HCT116 (cell line): Measurements from ENCODE around the gene SPOPL. TPM values are rescaled to one million over a fixed set of nuclear protein-coding genes. Genes with fewer than 3 reads are reported as not detected.

Experiments
- ATAC-seq: fragments of 200-7000 bp; cut with Tn5 transposase; 2 replicates; pipeline ENCODE4 v1.9.1; 2020; ENCODE audit warnings: mild to moderate bottlenecking, moderate library complexity
- BruUV-seq: library from RNA; stranded (reverse); fragments of 400-500 nt; replicated peaks from 2 replicates; lab custom pipeline; 2021; lab: Mats Ljungman, UMichigan
- CTCF ChIA-PET: fragments of 300-600 bp; sonication (Branson Sonifier 250); formaldehyde crosslinking; loops from one replicate; lab custom pipeline; 2021; ENCODE audit warnings: antibody characterized with exemption; lab: Charles Lee
- POLR2A ChIA-PET: fragments of 300-600, 350-600 bp; sonication (Branson Sonifier 250); formaldehyde crosslinking; loops from one replicate; lab custom pipeline; 2021; ENCODE audit warnings: antibody characterized with exemption; lab: Charles Lee
- RAD21 ChIA-PET, 2 experiments: fragments of 300-600 bp; sonication (Branson Sonifier 250); formaldehyde crosslinking; loops; one replicate each; lab custom pipeline; 2023; ENCODE audit warnings: low total read pairs in 2 of 2; ENCODE audit not compliant: uncharacterized antibody in 2 of 2, unreplicated experiment in 2 of 2, low non-redundant PET in 1 of 2; lab: Charles Lee
- DNase-seq: peaks from one replicate; pipeline ENCODE4 v3.0.0-alpha.2; 2010; ENCODE audit warnings: low read depth, low spot score
- H2AFZ ChIP-seq: fragments of 200-600 bp; shearing (Covaris generic), sonication (generic); 2 replicates; pipeline ENCODE4 v1.6.1; 2017; ENCODE audit warnings: low read depth, mixed run types, mixed read lengths, antibody characterized with exemption, low read length; ENCODE audit not compliant: poor library complexity, severe bottlenecking
- H3K27ac ChIP-seq: 2 replicates; pipeline ENCODE4 v1.5.1; 2012; ENCODE audit warnings: low read depth, low read length
- H3K27me3 ChIP-seq: fragments of 200-600 bp; sonication (generic); 2 replicates; pipeline ENCODE4 v1.6.1; 2016; ENCODE audit warnings: mixed run types, low read length, mixed read lengths; ENCODE audit not compliant: insufficient read depth
- H3K36me3 ChIP-seq, 2 experiments: fragments of 200-500 bp in 1 of 2; fragments of 200-600 bp in 1 of 2; sonication (Bioruptor generic) in 1 of 2; sonication (generic) in 1 of 2; 2 replicates each; pipeline versions ENCODE4 v1.5.1 to v1.6.1; 2014 to 2016; ENCODE audit warnings: low read length in 2 of 2, inconsistent platforms in 1 of 2, mixed read lengths in 1 of 2, mixed run types in 1 of 2; ENCODE audit not compliant: insufficient read depth in 2 of 2, control insufficient read depth in 1 of 2
- H3K4me1 ChIP-seq, 2 experiments: fragments of 200-600 bp in 1 of 2; sonication (generic) in 1 of 2; 2 replicates each; pipeline versions ENCODE4 v1.5.1 to v1.6.1; 2012 to 2017; ENCODE audit warnings: low read length in 2 of 2, inconsistent platforms in 1 of 2, mild to moderate bottlenecking in 1 of 2, mixed read lengths in 1 of 2, mixed run types in 1 of 2, moderate library complexity in 1 of 2; ENCODE audit not compliant: insufficient read depth in 2 of 2, control insufficient read depth in 1 of 2
- H3K4me2 ChIP-seq: fragments of 200-600 bp; sonication (generic); 2 replicates; pipeline ENCODE4 v1.6.1; 2017; ENCODE audit warnings: mixed run types, low read length, mixed read lengths
- H3K4me3 ChIP-seq, 2 experiments: fragments of 200-600 bp in 1 of 2; sonication (generic) in 1 of 2; replicated peaks in 1 of 2; 2 replicates each; pipeline ENCODE4 v1.5.1; 2011 to 2016; ENCODE audit warnings: low read length in 2 of 2, control low read depth in 1 of 2, low read depth in 1 of 2, mild to moderate bottlenecking in 1 of 2, mixed read lengths in 1 of 2, mixed run types in 1 of 2
- H3K79me2 ChIP-seq: fragments of 200-600 bp; sonication (generic); 2 replicates; pipeline ENCODE4 v1.6.1; 2017; ENCODE audit warnings: mild to moderate bottlenecking, mixed run types, low read length, moderate library complexity, mixed read lengths; ENCODE audit not compliant: insufficient read depth
- H3K9ac ChIP-seq: fragments of 200-600 bp; sonication (generic); 2 replicates; pipeline ENCODE4 v1.6.1; 2016; ENCODE audit warnings: low read length, mixed read lengths
- H3K9me2 ChIP-seq: fragments of 200-600 bp; sonication (generic), shearing (Covaris generic); 2 replicates; pipeline ENCODE4 v1.6.1; 2017; ENCODE audit warnings: mixed run types, mild to moderate bottlenecking, moderate library complexity; ENCODE audit not compliant: insufficient read depth
- H3K9me3 ChIP-seq, 2 experiments: fragments of 200-500 bp in 1 of 2; fragments of 200-600 bp in 1 of 2; sonication (Bioruptor generic) in 1 of 2; sonication (generic) in 1 of 2; 2 replicates each; pipeline ENCODE4 v1.6.1; 2014 to 2017; ENCODE audit warnings: low read length in 2 of 2, mixed read lengths in 2 of 2, inconsistent platforms in 1 of 2, low read depth in 1 of 2, mild to moderate bottlenecking in 1 of 2, mixed run types in 1 of 2, moderate library complexity in 1 of 2; ENCODE audit not compliant: control insufficient read depth in 1 of 2, insufficient read depth in 1 of 2
- H4K20me1 ChIP-seq: fragments of 200-600 bp; sonication (generic), shearing (Covaris generic); 2 replicates; pipeline ENCODE4 v1.6.1; 2017; ENCODE audit warnings: mixed run types, mild to moderate bottlenecking, moderate library complexity; ENCODE audit not compliant: insufficient read depth
- ATF3 ChIP-seq: IDR thresholded peaks from 2 replicates; pipeline ENCODE4 v1.6.1; 2012
- CEBPB ChIP-seq: IDR thresholded peaks from 2 replicates; pipeline ENCODE4 v1.6.1; 2012; ENCODE audit warnings: low read depth
- CTCF ChIP-seq, 3 experiments: fragments of 200-600 bp in 1 of 3; sonication (generic) in 1 of 3; IDR thresholded peaks in 2 of 3; conservative IDR thresholded peaks in 1 of 3; 2 replicates each; pipeline ENCODE4 v1.5.1; 2012 to 2017; ENCODE audit warnings: low read depth in 2 of 3, low read length in 2 of 3, antibody characterized with exemption in 1 of 3, borderline replicate concordance in 1 of 3, control low read depth in 1 of 3, mild to moderate bottlenecking in 1 of 3, mixed read lengths in 1 of 3, mixed run types in 1 of 3, moderate library complexity in 1 of 3; ENCODE audit not compliant: insufficient read depth in 1 of 3
- EGR1 ChIP-seq: IDR thresholded peaks from 2 replicates; pipeline ENCODE4 v1.6.1; 2012; ENCODE audit warnings: low read depth
- ELF1 ChIP-seq: IDR thresholded peaks from 2 replicates; pipeline ENCODE4 v1.6.1; 2012; ENCODE audit warnings: low read depth, borderline replicate concordance
- EZH2 ChIP-seq: fragments of 200-600 bp; sonication (generic); IDR thresholded peaks from 2 replicates; pipeline ENCODE4 v1.6.1; 2017; ENCODE audit warnings: antibody characterized with exemption, mixed run types
- EZH2phosphoT487 ChIP-seq: fragments of 200-600 bp; IDR thresholded peaks from 2 replicates; pipeline ENCODE4 v1.6.1; 2018; ENCODE audit warnings: antibody characterized with exemption, borderline replicate concordance
- FOSL1 ChIP-seq: IDR thresholded peaks from 2 replicates; pipeline ENCODE4 v1.6.1; 2012; ENCODE audit warnings: low read depth
- JUND ChIP-seq: IDR thresholded peaks from 2 replicates; pipeline ENCODE4 v1.6.1; 2012
- MAX ChIP-seq: IDR thresholded peaks from 2 replicates; pipeline ENCODE4 v1.6.1; 2012
- POLR2A ChIP-seq: IDR thresholded peaks from 2 replicates; pipeline ENCODE4 v1.7.0; 2011; ENCODE audit warnings: borderline replicate concordance; ENCODE audit not compliant: insufficient read depth, insufficient read length; ENCODE audit errors: extremely low read depth
- POLR2AphosphoS5 ChIP-seq: IDR thresholded peaks from 2 replicates; pipeline ENCODE4 v1.6.1; 2011; ENCODE audit warnings: mild to moderate bottlenecking, low read depth, low read length, moderate library complexity
- REST ChIP-seq: IDR thresholded peaks from 2 replicates; pipeline ENCODE4 v1.6.1; 2012; ENCODE audit warnings: low read depth
- SP1 ChIP-seq: IDR thresholded peaks from 2 replicates; pipeline ENCODE4 v1.6.1; 2012; ENCODE audit warnings: low read depth
- SRF ChIP-seq: IDR thresholded peaks from 2 replicates; pipeline ENCODE4 v1.6.1; 2012; ENCODE audit warnings: low read depth
- TCF7L2 ChIP-seq: IDR thresholded peaks from 2 replicates; pipeline ENCODE4 v1.7.0; 2011; ENCODE audit warnings: borderline replicate concordance, inconsistent platforms; ENCODE audit not compliant: insufficient read depth, insufficient read length; ENCODE audit errors: extremely low read depth
- YY1 ChIP-seq: IDR thresholded peaks from 2 replicates; pipeline ENCODE4 v1.6.1; 2011; ENCODE audit warnings: low read length, low read depth, moderate library complexity, mild to moderate bottlenecking; ENCODE audit not compliant: insufficient replicate concordance; ENCODE audit errors: extremely low read depth
- ZFX ChIP-seq: fragments of 450-650 bp; IDR thresholded peaks from 2 replicates; pipeline ENCODE4 v1.6.1; 2017
- ZNF274 ChIP-seq: fragments of 200-500 bp; sonication (Bioruptor generic); IDR thresholded peaks from 2 replicates; pipeline ENCODE4 v1.6.1; 2014; ENCODE audit warnings: mild to moderate bottlenecking, low read depth, low read length, inconsistent platforms
- intact Hi-C: fragments of 100-400 bp; cut with micrococcal nuclease; formaldehyde crosslinking; loops from 2 replicates; pipeline ENCODE4 v1.10.0; 2022
- total RNA-seq: library from RNA; stranded (reverse); gene quantifications from one replicate; pipeline ENCODE4 v1.2.1, GENCODE V29; 2021; ENCODE audit not compliant: unreplicated experiment
- TF ChIP-seq, protein P1 (sequence below): IDR thresholded peaks from 2 replicates; pipeline ENCODE4 v1.6.1; 2011; ENCODE audit warnings: mild to moderate bottlenecking, low read length, moderate library complexity; ENCODE audit not compliant: insufficient replicate concordance; ENCODE audit errors: extremely low read depth

Gene SPOPL
- total RNA-seq, 1 experiment from 2014 or later, result 48.3 TPM

DNA sequence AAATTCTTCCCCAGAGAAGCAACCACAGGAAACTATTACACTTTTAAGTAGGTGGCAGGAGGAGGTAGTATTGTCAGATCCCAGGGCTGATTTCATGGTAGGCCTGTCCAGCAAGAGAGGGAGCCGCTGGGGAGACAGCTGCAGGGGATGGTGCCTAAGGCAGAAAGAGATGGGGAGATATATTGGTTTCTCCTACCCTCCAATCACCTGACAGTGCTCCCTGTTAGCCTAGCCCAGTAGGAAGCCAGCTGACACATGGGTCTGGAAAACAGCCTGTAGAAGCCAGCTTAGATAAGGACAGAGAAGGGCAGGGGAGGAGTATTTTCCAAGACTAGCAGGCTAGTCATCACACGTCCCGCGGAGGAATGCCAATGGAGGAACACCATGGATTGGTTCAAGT is 8.2 kb upstream of the SPOPL start:
- RAD21 ChIA-PET, result no interaction called here
- H3K36me3 ChIP-seq, result no peaks in the 10 kb centered on the region
- ATAC-seq, result no peak
- H3K79me2 ChIP-seq, result no peaks in the 10 kb centered on the region
- DNase-seq, result no peak
- no peaks in the 10 kb centered on the region for H3K9me3 ChIP-seq
- POLR2A ChIA-PET, result no interaction called here
- TF ChIP-seq ELF1, result no peak
- no peak for TF ChIP-seq EZH2phosphoT487
- no peak for TF ChIP-seq POLR2A
- TF ChIP-seq, protein P1, sequence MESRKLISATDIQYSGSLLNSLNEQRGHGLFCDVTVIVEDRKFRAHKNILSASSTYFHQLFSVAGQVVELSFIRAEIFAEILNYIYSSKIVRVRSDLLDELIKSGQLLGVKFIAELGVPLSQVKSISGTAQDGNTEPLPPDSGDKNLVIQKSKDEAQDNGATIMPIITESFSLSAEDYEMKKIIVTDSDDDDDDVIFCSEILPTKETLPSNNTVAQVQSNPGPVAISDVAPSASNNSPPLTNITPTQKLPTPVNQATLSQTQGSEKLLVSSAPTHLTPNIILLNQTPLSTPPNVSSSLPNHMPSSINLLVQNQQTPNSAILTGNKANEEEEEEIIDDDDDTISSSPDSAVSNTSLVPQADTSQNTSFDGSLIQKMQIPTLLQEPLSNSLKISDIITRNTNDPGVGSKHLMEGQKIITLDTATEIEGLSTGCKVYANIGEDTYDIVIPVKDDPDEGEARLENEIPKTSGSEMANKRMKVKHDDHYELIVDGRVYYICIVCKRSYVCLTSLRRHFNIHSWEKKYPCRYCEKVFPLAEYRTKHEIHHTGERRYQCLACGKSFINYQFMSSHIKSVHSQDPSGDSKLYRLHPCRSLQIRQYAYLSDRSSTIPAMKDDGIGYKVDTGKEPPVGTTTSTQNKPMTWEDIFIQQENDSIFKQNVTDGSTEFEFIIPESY, result no peak
- TF ChIP-seq ZNF274, result no peak
- no peak for TF ChIP-seq POLR2AphosphoS5
- TF ChIP-seq CEBPB, result no peak
- TF ChIP-seq SRF, result no peak
- TF ChIP-seq FOSL1, result no peak
- TF ChIP-seq TCF7L2, result no peak
- no peak for TF ChIP-seq MAX
- no peak for TF ChIP-seq JUND
- no peak for TF ChIP-seq REST
- TF ChIP-seq SP1, result no peak
- no peak for TF ChIP-seq CTCF (IDR thresholded peaks at IDR 0.05 in 2 of 3, conservative IDR thresholded peaks at IDR 0.05 in 1 of 3; ENCODE audit: borderline replicate concordance in 1 of 3, insufficient read depth in 1 of 3, low read depth in 2 of 3, low read length in 2 of 3)
- TF ChIP-seq EGR1, result no peak
- no peak for TF ChIP-seq ATF3
- TF ChIP-seq ZFX, result no peak
- no peak for TF ChIP-seq YY1
- TF ChIP-seq EZH2, result no peak
- H3K9ac ChIP-seq, result no peak overlapping the region
- H2AFZ ChIP-seq, result no peak overlapping the region
- CTCF ChIA-PET, result no interaction called here
- intact Hi-C loops, result no loop called here
- no peaks in the 10 kb centered on the region for H3K27me3 ChIP-seq
- H3K4me2 ChIP-seq, result no peak overlapping the region
- H3K9me2 ChIP-seq, result no peaks in the 10 kb centered on the region
- H3K27ac ChIP-seq, result no peak overlapping the region
- no TSS peak for BruUV-seq
- peaks cover 5 to 6% of the 10 kb centered on the region in 2 experiments; a peak in 2 of 4 replicates for H3K4me1 ChIP-seq
- H4K20me1 ChIP-seq, result no peaks in the 10 kb centered on the region
- H3K4me3 ChIP-seq, result no peak overlapping the region
